ENCODE measurements around the gene C2CD4A. TPM values are rescaled to one million over a fixed set of nuclear protein-coding genes. Genes with fewer than 3 reads are reported as not detected.

C2CD4A gene
- total and polyA plus RNA-seq, 2 of the 4 experiments (the other 2 are of a cell fraction) = not detected

DNA sequence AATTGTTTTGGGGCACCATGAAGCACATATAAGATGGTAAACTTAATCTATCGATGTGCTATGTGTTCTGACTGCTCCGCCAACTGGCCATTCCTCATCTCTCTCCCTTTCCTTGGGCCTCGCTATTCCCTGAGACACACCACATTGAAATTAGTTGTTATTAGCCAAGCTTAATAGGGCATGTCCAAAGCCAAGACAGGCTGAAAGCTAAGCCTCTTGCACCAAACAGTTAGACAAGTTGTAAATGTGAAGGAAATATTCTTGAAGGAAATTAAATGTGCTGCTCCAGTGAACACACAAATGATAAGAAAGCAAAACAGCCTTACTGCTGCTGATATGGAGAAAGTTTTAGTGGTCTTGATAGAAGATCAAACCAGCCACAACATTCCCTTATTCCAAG, 39.3 kb downstream of the C2CD4A start:
- Histone ChIP-seq H2BK120ac (ENCODE audit: low read depth, low read length) (no peak overlapping the region), H3K18ac (ENCODE audit: low read depth, low read length) (no peak overlapping the region), H2AK5ac (ENCODE audit: low read depth, low read length) (no peak overlapping the region), H3K23ac (ENCODE audit: low read depth, low read length) (no peak overlapping the region), H2AFZ (replicated peaks; ENCODE audit: low read length, poor library complexity) (no peak overlapping the region), H3K4me2 (ENCODE audit: low read depth, low read length) (no peak overlapping the region), H2AK9ac (replicated peaks; ENCODE audit: low read depth, low read length, poor library complexity) (no peak overlapping the region), H4K20me1 (ENCODE audit: insufficient read depth, low read length) (no peaks in the 10 kb centered on the region), H3K36me3 (ENCODE audit: control insufficient read depth, insufficient read depth, low read length) (no peaks in the 10 kb centered on the region), H2BK20ac (ENCODE audit: low read depth, low read length) (no peak overlapping the region), H2BK15ac (ENCODE audit: low read depth, low read length) (no peak overlapping the region), H4K5ac (ENCODE audit: low read depth, low read length) (no peak overlapping the region), H3K4me1 (ENCODE audit: control insufficient read depth, insufficient read depth, low read length) (peaks cover 5% of the 10 kb centered on the region), H3K14ac (replicated peaks; ENCODE audit: low read depth, low read length) (no peak overlapping the region), H3K27ac (ENCODE audit: insufficient read depth, low read length) (no peak overlapping the region), H3K9me1 (ENCODE audit: insufficient read depth, low read length) (0 out of 2 replicates have a peak, but pooled peaks cover 2% of the 10 kb centered on the region), H4K91ac (ENCODE audit: insufficient read depth, low read depth, low read length) (no peak overlapping the region), H3K4me3 (ENCODE audit: insufficient read depth, low read depth, low read length) (no peak overlapping the region), H3K27me3 (ENCODE audit: control insufficient read depth, insufficient read depth, low read length) (no peaks in the 10 kb centered on the region; the same call in 1 of the 2 replicates), H3K4ac (ENCODE audit: low read depth, low read length) (no peak overlapping the region), H2BK5ac (ENCODE audit: low read depth, low read length, poor library complexity, severe bottlenecking) (no peak overlapping the region), H4K8ac (ENCODE audit: low read depth in 2 of 2, low read length in 2 of 2) (no peak overlapping the region), H3K9ac (ENCODE audit: low read depth, low read length) (no peak overlapping the region), H3K9me3 (ENCODE audit: control insufficient read depth, insufficient read depth, low read length) (no peaks in the 10 kb centered on the region), H3K56ac (ENCODE audit: extremely low read depth, insufficient read depth, low read length) (no peak overlapping the region), H3K79me1 (ENCODE audit: low read depth in 1 of 2, low read length in 2 of 2) (no peaks in the 10 kb centered on the region)
- TF ChIP-seq MAFK (IDR thresholded peaks at IDR 0.05; ENCODE audit: low read depth, low read length) = no peak
- TF ChIP-seq, protein P1, sequence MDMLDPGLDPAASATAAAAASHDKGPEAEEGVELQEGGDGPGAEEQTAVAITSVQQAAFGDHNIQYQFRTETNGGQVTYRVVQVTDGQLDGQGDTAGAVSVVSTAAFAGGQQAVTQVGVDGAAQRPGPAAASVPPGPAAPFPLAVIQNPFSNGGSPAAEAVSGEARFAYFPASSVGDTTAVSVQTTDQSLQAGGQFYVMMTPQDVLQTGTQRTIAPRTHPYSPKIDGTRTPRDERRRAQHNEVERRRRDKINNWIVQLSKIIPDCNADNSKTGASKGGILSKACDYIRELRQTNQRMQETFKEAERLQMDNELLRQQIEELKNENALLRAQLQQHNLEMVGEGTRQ (IDR thresholded peaks at IDR 0.05; ENCODE audit: low read depth, low read length) = no peak
- TF ChIP-seq FOS (IDR thresholded peaks at IDR 0.05; ENCODE audit: low read depth, low read length) = no peak
- no peak for TF ChIP-seq RFX5 (IDR thresholded peaks at IDR 0.05; ENCODE audit: low read depth, low read length)
- intact Hi-C loops (cut with micrococcal nuclease) = no loop called here
- BruUV-seq (replicated peaks) = no TSS peak
- WGBS, 2 experiments (ENCODE audit: extremely low coverage in 2 of 2, insufficient read length in 1 of 2) = no CpG with 5 or more reads among the region's 3 CpGs
- ChIA-PET CTCF (no interaction called here), POLR2A (ENCODE audit: unreplicated experiment) (no interaction called here)
- no peak for DNase-seq
- in situ Hi-C loops (cut with MboI; ENCODE audit: low sequenced_read_pairs) = no loop called here
- dilution Hi-C loops (cut with HindIII; ENCODE audit: low sequenced_read_pairs, unreplicated experiment) = no loop called here
- ATAC-seq (ENCODE audit: low read depth) = no peak

Measured in IMR-90 (cell line).